IMR-90 (cell line): ENCODE results near the gene INO80.

ENCODE experiments used
- CEBPB ChIP-seq: IDR thresholded peaks from 2 replicates; pipeline ENCODE4 v1.6.1; 2012; ENCODE audit warnings: low read depth, low read length, improper control_type of control experiment
- FOS ChIP-seq: fragments of 150-350 bp; IDR thresholded peaks from 2 replicates; pipeline ENCODE4 v1.6.1; 2016; ENCODE audit warnings: low read depth, low read length
- POLR2A ChIP-seq: IDR thresholded peaks from 2 replicates; pipeline ENCODE4 v1.6.1; 2012; ENCODE audit warnings: mild to moderate bottlenecking, low read depth, low read length
- RAD21 ChIP-seq: IDR thresholded peaks from 2 replicates; pipeline ENCODE4 v1.6.1; 2012; ENCODE audit warnings: low read length, improper control_type of control experiment
- TF ChIP-seq, protein P1 (sequence below): conservative IDR thresholded peaks from 2 replicates; pipeline ENCODE4 v1.5.1; 2012; ENCODE audit warnings: mild to moderate bottlenecking, low read depth, low read length, improper control_type of control experiment

DNA sequence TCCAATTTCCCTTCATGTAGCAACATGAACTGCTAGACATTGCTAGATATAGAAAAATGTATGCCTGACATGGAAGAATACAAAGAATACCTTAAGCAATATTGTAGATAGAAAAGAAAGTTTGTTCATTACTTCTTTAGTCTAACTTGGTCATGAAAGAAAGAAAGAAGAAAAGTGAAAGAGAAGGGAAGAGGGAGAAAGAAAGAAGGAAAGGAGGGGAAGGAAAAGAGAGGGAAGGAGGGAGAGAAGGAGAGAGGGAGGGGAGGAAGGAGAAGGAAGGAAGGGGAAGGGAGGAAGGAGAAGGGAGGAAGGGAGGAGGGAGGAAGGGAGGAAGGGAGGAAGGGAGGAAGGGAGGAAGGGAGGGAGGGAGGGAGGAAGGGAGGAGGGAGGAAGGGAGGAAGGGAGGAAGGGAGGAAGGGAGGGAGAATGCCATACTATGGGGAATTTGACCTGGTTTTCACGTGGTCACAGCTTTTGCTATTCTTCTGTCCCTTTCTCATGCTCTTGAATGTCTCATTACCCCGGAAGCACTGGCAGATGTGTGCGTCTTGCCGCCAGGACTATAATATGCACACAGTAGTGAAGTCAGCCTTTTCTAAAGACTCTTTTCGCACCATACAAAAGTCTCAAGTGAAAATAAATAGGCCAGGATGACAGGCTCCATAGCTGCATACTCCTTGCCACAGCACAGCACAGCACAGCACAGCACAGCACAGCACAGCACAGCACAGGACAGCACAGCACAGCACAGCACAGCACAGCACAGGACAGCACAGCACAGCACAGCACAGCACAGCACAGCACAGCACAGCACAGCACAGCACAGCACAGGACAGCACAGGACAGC lies 84.6 kb downstream of the INO80 start:
- TF ChIP-seq, protein P1, sequence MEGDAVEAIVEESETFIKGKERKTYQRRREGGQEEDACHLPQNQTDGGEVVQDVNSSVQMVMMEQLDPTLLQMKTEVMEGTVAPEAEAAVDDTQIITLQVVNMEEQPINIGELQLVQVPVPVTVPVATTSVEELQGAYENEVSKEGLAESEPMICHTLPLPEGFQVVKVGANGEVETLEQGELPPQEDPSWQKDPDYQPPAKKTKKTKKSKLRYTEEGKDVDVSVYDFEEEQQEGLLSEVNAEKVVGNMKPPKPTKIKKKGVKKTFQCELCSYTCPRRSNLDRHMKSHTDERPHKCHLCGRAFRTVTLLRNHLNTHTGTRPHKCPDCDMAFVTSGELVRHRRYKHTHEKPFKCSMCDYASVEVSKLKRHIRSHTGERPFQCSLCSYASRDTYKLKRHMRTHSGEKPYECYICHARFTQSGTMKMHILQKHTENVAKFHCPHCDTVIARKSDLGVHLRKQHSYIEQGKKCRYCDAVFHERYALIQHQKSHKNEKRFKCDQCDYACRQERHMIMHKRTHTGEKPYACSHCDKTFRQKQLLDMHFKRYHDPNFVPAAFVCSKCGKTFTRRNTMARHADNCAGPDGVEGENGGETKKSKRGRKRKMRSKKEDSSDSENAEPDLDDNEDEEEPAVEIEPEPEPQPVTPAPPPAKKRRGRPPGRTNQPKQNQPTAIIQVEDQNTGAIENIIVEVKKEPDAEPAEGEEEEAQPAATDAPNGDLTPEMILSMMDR: no peak
- TF ChIP-seq RAD21 (no peak), FOS (no peak), CEBPB (no peak), POLR2A (no peak)
